ENCODE results near the gene B3GNT8. TPM values are rescaled to one million over a fixed set of nuclear protein-coding genes. Genes with fewer than 3 reads are reported as not detected.

The B3GNT8 gene
- polyA plus RNA-seq, 2 donors: 42.9 to 68.8 TPM

DNA sequence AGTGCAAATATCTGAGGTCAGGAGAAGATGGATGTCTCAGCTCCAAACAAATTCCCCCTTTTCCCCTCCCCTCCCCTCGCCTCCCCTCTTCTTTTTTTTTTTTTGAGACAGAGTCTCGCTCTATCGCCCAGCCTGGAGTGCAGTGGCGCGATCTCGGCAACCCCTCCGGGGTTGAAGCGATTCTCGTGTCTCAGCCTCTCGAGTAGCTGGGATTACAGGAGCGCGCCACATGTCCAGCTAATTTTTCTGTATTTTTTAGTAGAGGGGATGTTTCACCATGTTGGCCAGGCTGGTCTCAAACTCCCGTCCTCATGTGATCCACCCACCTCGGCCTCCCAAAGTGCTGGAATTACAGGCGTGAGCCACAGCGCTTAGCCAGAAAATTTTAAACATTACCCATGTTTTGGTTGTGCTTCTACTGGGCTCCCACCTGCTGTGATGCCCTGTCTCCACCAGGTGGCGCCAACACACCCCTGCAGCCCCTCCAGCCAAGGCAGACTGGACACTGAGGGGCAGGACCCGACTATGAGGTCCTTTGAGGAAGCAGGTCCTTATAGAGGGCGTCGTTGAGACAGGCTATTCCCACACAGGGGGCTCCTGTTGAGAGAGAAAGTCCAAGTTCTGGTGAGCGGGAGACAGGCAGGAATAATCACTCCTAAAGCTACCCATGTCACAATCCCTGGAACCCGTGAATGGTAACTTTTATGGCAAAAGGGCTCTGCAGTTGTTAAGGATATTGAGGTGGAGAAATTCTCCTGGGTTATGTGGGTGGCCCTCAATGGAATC lies 22.1 kb upstream of the B3GNT8 start:
- H3K36me3 ChIP-seq (ENCODE audit: control insufficient read depth in 2 of 2, insufficient read depth in 2 of 2, low read length in 1 of 2): no peaks in the 10 kb centered on the region
- 3 to 4% methylated on average over 22 of the region's 22 CpGs for WGBS, 2 donors
- H3K27ac ChIP-seq (ENCODE audit: low read depth in 2 of 2, low read length in 1 of 2): no peak overlapping the region
- H3K9me3 ChIP-seq (ENCODE audit: control insufficient read depth in 2 of 2, insufficient read depth in 1 of 2, low read depth in 1 of 2, low read length in 1 of 2): no peaks in the 10 kb centered on the region
- H3K4me3 ChIP-seq (ENCODE audit: low read depth in 1 of 2, low read length in 2 of 2): no peak overlapping the region
- H3K4me1 ChIP-seq (ENCODE audit: control insufficient read depth in 2 of 2, insufficient read depth in 2 of 2, low read length in 1 of 2): no peaks in the 10 kb centered on the region
- H3K27me3 ChIP-seq (ENCODE audit: control insufficient read depth in 1 of 2, insufficient read depth in 2 of 2, low read length in 2 of 2): no peaks in the 10 kb centered on the region

DNA sequence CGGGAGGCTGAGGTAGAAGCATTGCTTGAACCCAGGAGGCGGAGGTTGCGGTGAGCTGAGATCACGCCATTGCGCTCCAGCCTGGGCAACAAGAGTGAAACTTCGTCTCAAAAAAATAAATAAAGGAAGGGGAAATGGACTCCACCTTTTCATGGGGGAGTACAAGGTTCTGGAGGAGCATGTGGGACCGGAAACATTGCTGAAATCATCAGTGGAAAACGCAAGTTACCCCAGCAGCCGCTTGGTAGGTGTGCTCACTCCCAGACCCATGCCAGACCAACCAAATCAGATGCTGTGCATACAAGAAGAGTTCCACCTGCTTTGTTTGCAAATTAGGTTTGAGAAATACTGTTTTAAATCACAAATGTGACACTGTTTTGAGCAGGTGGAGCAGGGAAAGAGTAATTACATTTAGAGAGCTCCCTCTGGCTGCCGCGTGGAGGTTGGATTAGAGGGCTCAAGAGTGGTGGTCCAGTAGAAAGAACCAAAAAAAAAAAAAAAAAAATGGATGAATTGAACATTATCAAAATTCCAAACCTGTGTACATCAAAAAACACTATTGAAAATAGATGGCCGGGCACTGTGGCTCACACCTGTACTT lies 20.7 kb upstream of the B3GNT8 start:
- Histone ChIP-seq H3K27me3 (ENCODE audit: control insufficient read depth in 1 of 2, insufficient read depth in 2 of 2, low read length in 2 of 2) (no peaks in the 10 kb centered on the region), H3K9me3 (ENCODE audit: control insufficient read depth in 2 of 2, insufficient read depth in 1 of 2, low read depth in 1 of 2, low read length in 1 of 2) (no peaks in the 10 kb centered on the region), H3K4me3 (ENCODE audit: low read depth in 1 of 2, low read length in 2 of 2) (no peak overlapping the region), H3K27ac (ENCODE audit: low read depth in 2 of 2, low read length in 1 of 2) (no peak overlapping the region), H3K36me3 (ENCODE audit: control insufficient read depth in 2 of 2, insufficient read depth in 2 of 2, low read length in 1 of 2) (no peaks in the 10 kb centered on the region), H3K4me1 (ENCODE audit: control insufficient read depth in 2 of 2, insufficient read depth in 2 of 2, low read length in 1 of 2) (no peaks in the 10 kb centered on the region)
- 59 to 63% methylated on average over 12 of the region's 12 CpGs for WGBS, 2 donors

DNA sequence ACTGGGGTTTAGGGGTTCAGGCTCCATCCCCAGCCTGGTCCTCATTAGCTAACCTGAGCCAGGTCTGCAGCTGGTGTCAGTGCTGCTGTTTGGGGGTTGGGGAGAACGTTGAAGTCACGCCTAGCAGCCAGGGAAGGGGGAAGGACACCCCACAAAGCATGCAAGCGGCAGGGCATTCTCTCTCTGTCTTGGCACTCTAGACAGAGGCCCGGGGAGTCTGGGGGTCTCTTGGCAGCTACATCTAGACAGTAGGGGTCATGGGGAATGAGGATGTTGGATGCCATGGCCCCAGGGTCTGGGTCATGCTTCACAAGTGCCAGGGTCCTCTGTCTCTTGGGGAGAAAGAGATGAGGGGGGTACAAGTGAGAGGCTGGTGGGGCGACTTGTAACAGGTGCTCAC lies 18.4 kb upstream of the B3GNT8 start:
- Histone ChIP-seq H3K4me1 (ENCODE audit: control insufficient read depth in 2 of 2, insufficient read depth in 2 of 2, low read length in 1 of 2) (peaks cover 3 to 6% of the 10 kb centered on the region in 2 donors), H3K27ac (ENCODE audit: low read depth in 2 of 2, low read length in 1 of 2) (no peak overlapping the region), H3K27me3 (ENCODE audit: control insufficient read depth in 1 of 2, insufficient read depth in 2 of 2, low read length in 2 of 2) (no peaks in the 10 kb centered on the region), H3K4me3 (ENCODE audit: low read depth in 1 of 2, low read length in 2 of 2) (no peak overlapping the region), H3K9me3 (ENCODE audit: control insufficient read depth in 2 of 2, insufficient read depth in 1 of 2, low read depth in 1 of 2, low read length in 1 of 2) (no peaks in the 10 kb centered on the region), H3K36me3 (ENCODE audit: control insufficient read depth in 2 of 2, insufficient read depth in 2 of 2, low read length in 1 of 2) (no peaks in the 10 kb centered on the region)
- 63 to 67% methylated on average over 5 of the region's 5 CpGs for WGBS, 2 donors

DNA sequence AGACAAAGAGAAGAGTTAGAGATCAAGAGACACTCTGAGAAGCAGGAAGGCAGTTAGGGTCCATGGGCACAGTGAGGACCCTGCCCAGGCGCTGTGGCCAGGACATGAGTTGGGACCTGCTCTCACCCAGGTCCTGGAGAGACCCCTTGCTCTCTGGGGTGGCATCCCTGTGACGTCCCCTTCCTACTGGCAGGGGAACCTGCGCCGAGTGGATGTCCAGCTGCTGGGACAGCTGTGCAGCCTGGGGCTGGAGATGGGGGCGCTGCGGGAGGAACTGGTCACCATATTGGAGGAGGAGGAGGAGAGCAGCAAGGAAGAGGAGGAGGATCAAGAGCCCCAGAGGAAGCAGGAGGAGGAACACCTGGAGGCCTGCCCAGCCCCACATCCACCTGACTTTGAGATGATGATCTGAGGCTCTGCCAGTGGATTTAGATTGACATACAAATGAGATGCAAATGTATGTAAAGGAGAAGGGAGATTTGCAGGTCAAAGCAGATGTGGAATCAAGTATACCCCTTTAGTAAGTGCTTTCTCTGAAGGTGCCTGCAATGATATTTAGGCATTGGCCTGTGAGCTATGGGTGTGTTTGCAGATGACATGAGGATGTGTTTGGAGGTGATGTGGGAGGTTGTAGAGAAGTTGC lies 16.8 kb upstream of the B3GNT8 start:
- WGBS, 2 donors: 67 to 72% methylated on average over 6 of the region's 6 CpGs

DNA sequence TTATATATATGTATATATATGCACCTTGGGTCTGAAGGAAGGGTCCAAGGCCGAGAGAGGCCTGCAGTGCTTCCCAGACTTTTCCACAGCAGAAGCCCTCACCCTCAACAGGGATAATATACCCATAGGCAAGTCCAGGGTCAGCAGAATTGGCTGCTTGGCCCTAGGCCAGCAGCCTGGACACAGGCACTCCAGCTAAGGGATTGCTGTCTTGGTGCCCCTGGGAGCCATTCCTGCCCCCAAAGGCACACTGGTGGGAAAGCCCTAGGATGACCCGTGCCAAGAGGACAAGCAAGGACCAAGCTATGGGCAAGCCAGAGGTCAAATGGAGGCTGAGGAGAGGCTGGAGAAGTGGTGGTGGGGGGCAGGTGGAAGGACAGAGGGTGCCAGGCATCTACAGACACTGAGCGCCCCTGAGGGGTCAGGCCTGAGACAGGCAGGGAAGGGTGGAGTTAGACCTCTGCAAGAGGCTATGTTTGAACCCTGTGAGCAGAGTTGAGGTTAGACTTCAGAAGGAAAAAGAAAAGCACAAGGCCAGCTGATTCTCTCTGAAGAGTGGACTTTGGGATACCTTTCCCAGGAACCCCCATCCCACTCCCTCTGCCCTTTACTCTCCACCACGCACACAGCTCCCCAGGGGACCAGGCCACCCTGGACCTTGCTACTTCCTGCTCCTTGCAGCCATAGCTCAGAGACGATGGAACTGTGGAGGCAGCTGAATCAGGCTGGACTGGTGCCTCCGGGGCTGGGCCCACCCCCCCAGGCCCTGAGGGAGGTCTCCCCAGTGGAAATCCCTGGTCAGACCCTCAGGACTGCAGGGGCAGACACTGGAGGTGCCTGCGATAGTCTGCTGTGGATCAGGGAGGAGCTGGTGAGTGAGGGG lies 15.5 kb upstream of the B3GNT8 start, which contains the start of gene ERICH4:
TSS of gene ERICH4 (plus strand) at position 684 of the 883 bp plus-strand sequence. CDS start at position 698, 14 bp downstream.
- Histone ChIP-seq H3K4me1 (ENCODE audit: control insufficient read depth in 2 of 2, insufficient read depth in 2 of 2, low read length in 1 of 2) (peaks cover 3 to 9% of the 10 kb centered on the region in 2 donors), H3K27me3 (ENCODE audit: control insufficient read depth in 1 of 2, insufficient read depth in 2 of 2, low read length in 2 of 2) (no peaks in the 10 kb centered on the region), H3K4me3 (ENCODE audit: low read depth in 1 of 2, low read length in 2 of 2) (no peak within 1 kb of the TSS), H3K36me3 (ENCODE audit: control insufficient read depth in 2 of 2, insufficient read depth in 2 of 2, low read length in 1 of 2) (peaks cover 0 to 2% of the 10 kb centered on the region in 2 donors), H3K27ac (ENCODE audit: low read depth in 2 of 2, low read length in 1 of 2) (no peak within 1 kb of the TSS), H3K9me3 (ENCODE audit: control insufficient read depth in 2 of 2, insufficient read depth in 1 of 2, low read depth in 1 of 2, low read length in 1 of 2) (no peaks in the 10 kb centered on the region)
- WGBS, 2 donors: 67% methylated on average over 7 of the region's 7 CpGs

More for the DNA sequence above, 16.8 kb upstream of the B3GNT8 start:
- no peaks in the 10 kb centered on the region for H3K36me3 ChIP-seq (ENCODE audit: control insufficient read depth in 2 of 2, insufficient read depth in 2 of 2, low read length in 1 of 2)
- H3K4me3 ChIP-seq (ENCODE audit: low read depth in 1 of 2, low read length in 2 of 2): no peak overlapping the region
- no peaks in the 10 kb centered on the region for H3K9me3 ChIP-seq (ENCODE audit: control insufficient read depth in 2 of 2, insufficient read depth in 1 of 2, low read depth in 1 of 2, low read length in 1 of 2)
- peaks cover 3 to 6% of the 10 kb centered on the region in 2 donors for H3K4me1 ChIP-seq (ENCODE audit: control insufficient read depth in 2 of 2, insufficient read depth in 2 of 2, low read length in 1 of 2)
- H3K27ac ChIP-seq (ENCODE audit: low read depth in 2 of 2, low read length in 1 of 2): no peak overlapping the region
- H3K27me3 ChIP-seq (ENCODE audit: control insufficient read depth in 1 of 2, insufficient read depth in 2 of 2, low read length in 2 of 2): no peaks in the 10 kb centered on the region

DNA sequence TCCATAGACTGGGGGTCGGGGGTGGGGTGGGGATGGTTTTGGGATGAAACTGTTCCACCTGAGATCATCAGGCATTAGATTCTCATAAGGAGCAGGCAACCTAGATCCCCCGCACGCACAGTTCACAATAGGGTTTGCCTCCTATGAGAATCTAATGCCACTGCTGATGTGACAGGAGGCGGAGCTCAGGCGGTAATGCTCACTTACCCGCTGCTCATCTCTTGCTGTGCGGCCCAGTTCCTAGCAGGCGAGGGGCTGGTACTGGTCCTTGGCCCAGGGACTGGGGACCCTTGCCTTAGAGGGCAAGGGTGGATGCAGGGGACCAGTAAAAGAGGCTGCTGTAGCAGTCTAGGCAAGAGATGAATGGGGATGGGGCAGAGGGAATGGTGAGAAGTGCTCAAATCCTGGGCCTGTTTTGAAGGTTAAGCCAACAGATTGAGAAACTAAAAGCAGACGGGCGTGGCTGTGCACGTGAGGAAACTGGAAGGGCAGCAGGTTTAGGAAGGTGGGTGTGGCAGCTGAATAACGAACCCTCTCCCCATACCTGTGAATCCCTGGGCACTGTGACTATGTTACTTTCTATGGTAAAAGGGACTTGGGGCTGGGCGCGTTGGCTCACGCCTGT lies 14.3 kb upstream of the B3GNT8 start:
- 70 to 75% methylated on average over 15 of the region's 15 CpGs for WGBS, 2 donors
- Histone ChIP-seq H3K27ac (ENCODE audit: low read depth in 2 of 2, low read length in 1 of 2) (peak overlapping the region in 1 of 2 donors; percentile 77), H3K27me3 (ENCODE audit: control insufficient read depth in 1 of 2, insufficient read depth in 2 of 2, low read length in 2 of 2) (no peaks in the 10 kb centered on the region), H3K36me3 (ENCODE audit: control insufficient read depth in 2 of 2, insufficient read depth in 2 of 2, low read length in 1 of 2) (peaks cover 0 to 2% of the 10 kb centered on the region in 2 donors), H3K4me1 (ENCODE audit: control insufficient read depth in 2 of 2, insufficient read depth in 2 of 2, low read length in 1 of 2) (peaks cover 3 to 9% of the 10 kb centered on the region in 2 donors), H3K9me3 (ENCODE audit: control insufficient read depth in 2 of 2, insufficient read depth in 1 of 2, low read depth in 1 of 2, low read length in 1 of 2) (no peaks in the 10 kb centered on the region), H3K4me3 (ENCODE audit: low read depth in 1 of 2, low read length in 2 of 2) (no peak overlapping the region)

DNA sequence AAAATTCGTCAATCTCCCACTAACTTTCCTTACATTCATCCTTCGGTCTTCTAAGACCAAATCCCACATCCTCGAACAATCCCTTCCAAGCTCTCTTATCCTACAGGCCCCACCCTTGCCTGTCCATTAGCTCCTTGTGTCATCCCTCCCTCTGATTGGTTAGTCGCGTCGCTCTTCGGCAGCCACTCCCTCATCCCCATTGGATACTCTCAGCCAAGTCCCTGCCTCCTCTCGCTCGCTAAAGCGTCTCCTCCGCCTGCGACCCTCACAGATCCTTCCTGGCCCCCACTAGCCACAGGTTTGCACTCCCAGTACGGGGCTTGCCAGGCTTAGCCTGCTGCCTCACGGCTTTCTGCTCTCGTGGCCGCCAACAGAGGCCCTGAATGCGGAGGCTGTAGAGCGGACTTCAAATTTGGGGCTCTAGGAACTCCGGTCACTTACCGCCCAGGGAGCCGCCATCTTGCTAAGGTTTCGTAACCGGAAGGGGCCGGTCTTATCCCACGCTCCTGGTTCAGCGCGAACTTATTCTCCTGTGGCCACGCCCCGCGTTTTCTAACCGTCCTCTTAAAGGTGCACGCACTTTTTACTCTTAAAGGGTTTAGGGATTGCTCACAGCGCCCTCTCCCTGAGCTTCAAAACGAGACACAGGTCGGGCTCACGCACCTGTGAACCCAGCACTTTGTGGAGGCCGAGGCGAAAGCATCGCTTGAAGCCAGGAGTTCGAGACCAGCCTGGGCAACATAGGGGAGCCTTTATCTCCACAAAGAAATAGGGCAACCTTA lies 12.5 kb upstream of the B3GNT8 start, which contains the start of gene DMAC2:
TSS of gene DMAC2 (minus strand) at position 472 of the 782 bp plus-strand sequence. CDS start at position 459, 13 bp downstream.
- peak within 1 kb of the TSS; percentile 79 to 86 for H3K4me3 ChIP-seq (ENCODE audit: low read depth in 1 of 2, low read length in 2 of 2)
- no peaks in the 10 kb centered on the region for H3K9me3 ChIP-seq (ENCODE audit: control insufficient read depth in 2 of 2, insufficient read depth in 1 of 2, low read depth in 1 of 2, low read length in 1 of 2)
- peaks cover 3 to 9% of the 10 kb centered on the region in 2 donors for H3K4me1 ChIP-seq (ENCODE audit: control insufficient read depth in 2 of 2, insufficient read depth in 2 of 2, low read length in 1 of 2)
- H3K36me3 ChIP-seq (ENCODE audit: control insufficient read depth in 2 of 2, insufficient read depth in 2 of 2, low read length in 1 of 2): peaks cover 0 to 2% of the 10 kb centered on the region in 2 donors
- WGBS, 2 donors: 0 to 1% methylated on average over 40 of the region's 40 CpGs
- H3K27ac ChIP-seq (ENCODE audit: low read depth in 2 of 2, low read length in 1 of 2): peak within 1 kb of the TSS; percentile 90 to 100
- no peaks in the 10 kb centered on the region for H3K27me3 ChIP-seq (ENCODE audit: control insufficient read depth in 1 of 2, insufficient read depth in 2 of 2, low read length in 2 of 2)

DNA sequence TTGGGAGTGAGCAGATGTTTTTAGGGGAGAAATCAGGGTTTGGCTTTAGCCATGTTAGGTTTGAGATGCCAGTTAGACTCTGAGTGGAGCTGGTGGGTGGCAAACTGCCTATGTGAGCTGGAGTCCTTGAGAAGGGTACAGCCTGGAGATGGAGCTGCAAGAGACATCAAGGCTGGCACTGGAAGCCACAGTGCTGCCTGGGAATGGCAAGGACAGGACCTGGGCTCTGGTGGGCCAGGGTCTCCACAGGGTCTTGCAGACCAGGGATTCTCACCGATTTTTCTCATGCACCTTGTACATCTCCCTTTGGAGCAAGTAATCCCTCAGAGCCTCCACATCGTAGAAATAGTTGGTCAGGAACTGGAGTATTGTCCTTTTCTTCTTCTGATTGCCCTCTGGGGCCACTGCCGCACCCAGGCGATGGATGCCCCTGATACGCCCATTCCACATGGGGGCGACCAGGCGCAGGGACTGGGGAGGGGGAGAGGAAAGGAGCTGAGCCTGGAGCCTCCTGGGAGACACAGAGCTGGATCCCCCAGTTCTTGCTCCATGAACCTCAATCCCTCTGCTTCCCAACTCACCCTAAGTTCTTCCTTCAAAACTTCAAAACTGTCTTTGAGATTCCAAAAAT lies 10.9 kb upstream of the B3GNT8 start:
- 90 to 92% methylated on average over 7 of the region's 7 CpGs for WGBS, 2 donors
- Histone ChIP-seq H3K27me3 (ENCODE audit: control insufficient read depth in 1 of 2, insufficient read depth in 2 of 2, low read length in 2 of 2) (no peaks in the 10 kb centered on the region), H3K36me3 (ENCODE audit: control insufficient read depth in 2 of 2, insufficient read depth in 2 of 2, low read length in 1 of 2) (peaks cover 0 to 4% of the 10 kb centered on the region in 2 donors), H3K9me3 (ENCODE audit: control insufficient read depth in 2 of 2, insufficient read depth in 1 of 2, low read depth in 1 of 2, low read length in 1 of 2) (no peaks in the 10 kb centered on the region), H3K27ac (ENCODE audit: low read depth in 2 of 2, low read length in 1 of 2) (no peak overlapping the region), H3K4me3 (ENCODE audit: low read depth in 1 of 2, low read length in 2 of 2) (no peak overlapping the region), H3K4me1 (ENCODE audit: control insufficient read depth in 2 of 2, insufficient read depth in 2 of 2, low read length in 1 of 2) (peaks cover 3 to 9% of the 10 kb centered on the region in 2 donors)
